Stimulated activated CD4-positive, alpha-beta T cell treated with anti-CD3 and anti-CD28 coated beads, Interleukin-15, amount 100 ng/mL, for 1 hour (primary cell): ENCODE results near the gene ILF3.
"Not testable (repeated sequence)": the region's sequence is repeated elsewhere in the genome, so short reads cannot be mapped to it uniquely, and the experiment has no call there.

Source experiments
- DNase-seq, 2 donors: peaks; one replicate each; pipeline ENCODE4 v3.0.0-alpha.2; 2020; ENCODE audit warnings: low read depth in 1 of 2, low spot score in 1 of 2

Gene ILF3

DNA sequence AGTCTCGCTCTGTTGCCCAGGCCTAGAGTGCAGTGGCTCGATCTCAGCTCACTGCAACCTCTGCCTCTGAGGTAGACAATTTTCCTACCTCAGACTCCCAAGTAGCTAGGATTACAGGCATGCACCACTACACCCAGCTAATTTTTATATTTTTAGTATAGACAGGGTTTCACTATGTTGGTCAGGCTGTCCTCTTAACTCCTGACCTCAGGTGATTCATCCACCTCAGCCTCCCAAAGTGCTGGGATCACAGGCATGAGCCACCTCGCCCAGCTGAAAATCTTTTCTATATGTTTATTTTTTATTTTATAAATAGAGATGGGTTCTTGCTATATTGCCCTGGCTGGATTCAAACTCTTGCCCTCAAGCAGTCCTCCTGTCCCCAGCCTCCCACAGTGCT lies 17.8 kb downstream of the ILF3 start:
- DNase-seq, result not testable (repeated sequence)

DNA sequence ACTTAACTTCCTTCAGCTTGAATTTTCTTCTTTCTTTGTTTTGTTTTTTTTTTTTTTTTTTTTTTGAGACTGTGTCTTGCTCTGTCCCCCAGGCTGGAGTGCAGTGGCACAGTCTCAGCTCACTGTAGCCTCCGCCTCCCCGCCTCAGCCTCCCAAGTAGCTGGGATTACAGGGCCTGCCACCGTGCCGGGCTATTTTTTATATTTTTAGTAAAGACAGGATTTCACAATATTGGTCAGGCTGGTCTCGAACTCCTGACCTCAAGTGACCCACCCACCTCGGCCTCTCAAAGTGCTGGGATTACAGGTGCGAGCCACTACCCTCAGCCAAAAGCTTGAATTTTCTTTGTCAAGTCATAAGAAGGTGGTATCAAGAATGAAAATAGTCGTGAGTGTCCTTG lies 21.1 kb downstream of the ILF3 start:
- not testable (repeated sequence) for DNase-seq

DNA sequence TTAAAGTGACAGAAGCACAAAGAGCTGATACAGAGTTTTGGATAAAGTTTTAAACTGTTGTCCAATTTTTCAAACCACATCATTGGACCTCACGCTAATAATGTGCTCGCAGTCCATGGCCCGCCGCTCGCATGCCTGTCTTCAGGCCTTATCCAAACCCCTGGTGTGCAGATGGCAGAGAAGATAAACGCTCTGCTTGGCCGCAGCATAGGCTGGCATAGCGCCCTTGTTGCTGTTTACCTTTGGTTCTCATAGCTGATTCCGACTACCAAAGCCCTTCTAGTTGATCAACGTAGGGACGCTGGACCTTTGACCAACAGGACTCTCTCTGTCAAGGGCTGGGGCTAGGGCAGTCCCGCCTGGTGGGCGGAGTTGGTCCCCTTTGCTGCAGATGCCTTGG lies 23.6 kb downstream of the ILF3 start:
- no peak for DNase-seq

DNA sequence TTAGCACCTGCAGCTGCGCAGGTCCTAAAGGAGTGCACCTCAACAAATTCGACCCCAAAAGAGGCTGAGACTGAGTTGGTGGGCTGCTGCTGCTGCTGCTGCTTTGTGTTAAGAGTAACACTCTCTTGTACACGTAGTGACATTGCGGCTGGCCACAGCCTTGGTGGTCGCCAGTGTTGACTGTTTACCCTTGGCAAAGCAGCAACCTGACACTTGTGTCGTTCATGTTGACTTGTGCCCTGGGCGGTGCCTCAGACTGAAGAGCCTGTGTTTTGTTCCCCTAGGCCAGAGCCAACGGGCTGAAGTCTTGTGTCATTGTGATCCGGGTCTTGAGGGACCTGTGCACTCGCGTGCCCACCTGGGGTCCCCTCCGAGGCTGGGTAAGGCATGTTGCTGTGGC lies 24.7 kb downstream of the ILF3 start:
- DNase-seq, result no peak

DNA sequence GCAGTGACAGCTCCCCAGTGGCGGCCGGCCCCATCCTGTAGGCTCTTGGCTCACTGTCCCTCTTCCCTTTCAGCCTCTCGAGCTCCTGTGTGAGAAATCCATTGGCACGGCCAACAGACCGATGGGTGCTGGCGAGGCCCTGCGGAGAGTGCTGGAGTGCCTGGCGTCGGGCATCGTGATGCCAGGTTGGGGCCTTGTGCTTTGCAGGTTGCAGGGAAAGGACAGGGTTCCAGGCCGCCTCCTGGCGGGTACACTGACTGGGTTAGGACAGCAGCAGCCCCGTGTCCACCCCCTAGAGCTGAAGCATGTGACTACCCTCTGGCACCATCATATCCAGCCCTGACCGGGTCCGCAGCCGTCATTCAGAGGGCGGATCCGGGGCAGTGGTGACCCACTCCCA lies 25.6 kb downstream of the ILF3 start:
- no peak for DNase-seq

DNA sequence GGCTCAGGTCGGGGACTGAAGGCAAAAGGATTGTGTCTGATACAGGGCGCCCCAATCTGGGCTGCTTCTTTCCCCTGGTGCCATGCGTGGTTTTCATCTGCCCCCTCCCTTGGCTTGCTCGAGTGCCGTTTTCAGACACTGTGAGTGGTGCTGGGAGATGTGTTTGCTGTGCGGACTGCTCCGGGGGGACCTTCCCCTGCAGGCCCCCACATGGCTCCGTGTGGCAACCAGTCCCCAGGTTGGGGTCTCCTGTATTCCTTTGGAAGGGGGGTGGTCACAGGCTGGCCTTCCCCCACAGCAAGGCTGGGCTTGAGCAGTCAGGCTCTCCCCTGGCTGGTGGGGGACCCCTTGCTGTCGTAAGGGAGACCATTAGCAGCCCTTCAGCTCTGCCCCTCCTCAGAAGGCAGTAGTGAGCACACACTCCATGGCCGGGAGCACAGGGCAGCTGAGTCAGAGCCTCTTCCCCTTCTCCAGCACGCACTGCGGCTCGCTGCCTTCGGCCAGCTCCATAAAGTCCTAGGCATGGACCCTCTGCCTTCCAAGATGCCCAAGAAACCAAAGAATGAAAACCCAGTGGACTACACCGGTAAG lies 26.5 kb downstream of the ILF3 start:
- DNase-seq, result no peak

DNA sequence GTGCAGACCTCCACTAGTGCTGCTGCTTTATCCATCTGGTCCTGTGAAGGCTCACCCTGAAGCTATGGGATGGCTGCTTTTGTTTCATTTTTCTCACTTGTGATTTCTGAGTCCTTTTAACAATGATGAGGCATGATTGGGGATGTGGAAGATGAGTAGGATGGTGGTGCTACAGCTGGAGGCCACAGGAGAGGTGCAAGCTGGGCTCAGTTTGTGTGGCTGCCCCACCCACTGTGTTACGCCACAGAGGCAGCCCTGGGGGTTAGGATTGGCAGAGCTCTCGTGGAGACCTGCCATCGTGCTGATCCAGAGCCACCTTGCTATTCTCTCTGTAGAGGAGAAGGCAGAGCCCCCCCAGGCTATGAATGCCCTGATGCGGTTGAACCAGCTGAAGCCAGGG lies 27.5 kb downstream of the ILF3 start:
- DNase-seq, result no peak

DNA sequence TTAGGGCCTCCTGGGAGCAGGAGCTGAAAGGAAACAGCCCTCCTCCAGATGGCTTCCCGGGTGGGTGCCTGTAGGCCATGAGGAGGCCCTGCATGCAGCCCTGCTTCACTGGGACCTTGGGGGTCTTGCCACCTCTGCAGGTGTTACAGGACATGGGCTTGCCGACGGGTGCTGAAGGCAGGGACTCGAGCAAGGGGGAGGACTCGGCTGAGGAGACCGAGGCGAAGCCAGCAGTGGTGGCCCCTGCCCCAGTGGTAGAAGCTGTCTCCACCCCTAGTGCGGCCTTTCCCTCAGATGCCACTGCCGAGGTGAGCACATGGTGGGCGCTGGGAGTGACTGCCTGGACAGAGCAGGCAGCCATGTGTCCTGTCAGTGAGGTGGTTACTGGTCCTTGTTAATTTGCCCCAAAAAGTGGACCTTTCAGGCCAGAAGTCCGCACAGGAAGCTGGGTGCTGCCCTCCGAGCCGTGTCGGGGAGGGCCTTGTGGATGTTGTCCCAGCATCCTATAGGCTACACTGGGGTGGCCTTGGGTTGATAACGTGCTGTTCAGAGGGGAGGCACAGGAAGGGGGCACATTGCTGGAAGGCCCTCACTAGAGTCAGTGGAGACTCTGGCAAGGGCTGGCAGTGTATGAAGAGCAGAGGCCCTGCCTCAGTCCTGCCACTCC lies 28.4 kb downstream of the ILF3 start:
- DNase-seq, result no peak

DNA sequence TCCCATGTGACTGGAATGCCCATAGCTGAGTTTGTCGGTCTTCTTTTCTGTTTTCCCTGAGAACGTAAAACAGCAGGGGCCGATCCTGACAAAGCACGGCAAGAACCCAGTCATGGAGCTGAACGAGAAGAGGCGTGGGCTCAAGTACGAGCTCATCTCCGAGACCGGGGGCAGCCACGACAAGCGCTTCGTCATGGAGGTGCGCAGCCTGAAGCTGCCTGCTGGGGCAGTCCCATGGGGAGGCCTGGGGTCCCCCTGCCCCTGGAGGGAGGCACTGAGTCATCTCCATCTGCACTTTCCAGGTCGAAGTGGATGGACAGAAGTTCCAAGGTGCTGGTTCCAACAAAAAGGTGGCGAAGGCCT lies 28.9 kb downstream of the ILF3 start:
- no peak for DNase-seq

DNA sequence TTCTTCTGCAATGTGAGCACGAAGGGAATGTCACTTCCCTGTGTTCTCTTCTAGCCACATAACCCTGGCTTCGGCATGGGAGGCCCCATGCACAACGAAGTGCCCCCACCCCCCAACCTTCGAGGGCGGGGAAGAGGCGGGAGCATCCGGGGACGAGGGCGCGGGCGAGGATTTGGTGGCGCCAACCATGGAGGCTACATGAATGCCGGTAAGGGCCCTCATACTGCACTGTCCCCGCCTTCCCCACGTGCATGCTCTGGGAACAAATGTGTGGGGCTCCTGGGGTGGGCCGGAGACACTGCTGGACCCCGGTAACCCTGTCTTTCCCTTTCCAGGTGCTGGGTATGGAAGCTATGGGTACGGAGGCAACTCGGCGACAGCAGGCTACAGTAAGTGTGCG lies 29.4 kb downstream of the ILF3 start:
- DNase-seq, result no peak

DNA sequence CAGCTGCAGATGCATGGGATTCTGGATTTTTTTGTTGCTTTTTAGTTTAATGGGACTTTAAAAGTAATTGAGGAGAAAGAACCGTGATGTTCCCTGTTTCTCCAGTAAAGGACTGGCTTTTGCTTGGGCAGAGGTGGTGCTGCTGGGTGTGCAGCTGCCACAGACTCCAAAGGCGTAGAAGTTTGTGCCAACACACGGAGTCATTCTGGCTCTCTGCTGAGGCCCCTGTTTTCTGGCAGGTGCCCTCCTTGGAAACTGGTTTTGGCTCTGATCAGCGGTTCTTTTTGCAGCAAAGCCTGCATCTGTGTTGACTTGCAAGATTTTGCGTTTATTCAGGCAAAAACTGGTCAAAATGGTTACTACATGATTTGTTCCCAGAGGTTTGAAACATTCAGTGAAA lies 31.1 kb downstream of the ILF3 start:
- DNase-seq, result no peak

DNA sequence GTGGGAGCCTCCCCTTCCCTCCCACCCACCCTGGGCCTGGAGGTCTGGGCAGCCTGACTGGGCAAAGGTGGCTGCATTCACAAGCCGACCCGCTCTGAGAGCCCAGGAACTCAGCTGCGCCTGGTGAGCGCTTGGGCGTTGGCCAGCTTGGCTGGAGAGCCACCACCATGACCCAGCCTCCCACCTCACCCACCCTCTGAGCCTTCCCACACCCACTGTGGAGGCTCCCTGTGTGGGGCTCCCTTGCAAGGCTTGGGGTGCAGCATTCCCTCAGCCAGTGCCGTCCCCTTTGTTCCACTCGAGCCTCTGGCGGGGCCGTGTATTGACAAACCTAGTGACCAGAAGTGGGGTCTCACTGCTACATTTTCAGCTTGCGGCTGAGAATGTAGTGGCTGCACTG lies 32.0 kb downstream of the ILF3 start:
- no peak for DNase-seq

DNA sequence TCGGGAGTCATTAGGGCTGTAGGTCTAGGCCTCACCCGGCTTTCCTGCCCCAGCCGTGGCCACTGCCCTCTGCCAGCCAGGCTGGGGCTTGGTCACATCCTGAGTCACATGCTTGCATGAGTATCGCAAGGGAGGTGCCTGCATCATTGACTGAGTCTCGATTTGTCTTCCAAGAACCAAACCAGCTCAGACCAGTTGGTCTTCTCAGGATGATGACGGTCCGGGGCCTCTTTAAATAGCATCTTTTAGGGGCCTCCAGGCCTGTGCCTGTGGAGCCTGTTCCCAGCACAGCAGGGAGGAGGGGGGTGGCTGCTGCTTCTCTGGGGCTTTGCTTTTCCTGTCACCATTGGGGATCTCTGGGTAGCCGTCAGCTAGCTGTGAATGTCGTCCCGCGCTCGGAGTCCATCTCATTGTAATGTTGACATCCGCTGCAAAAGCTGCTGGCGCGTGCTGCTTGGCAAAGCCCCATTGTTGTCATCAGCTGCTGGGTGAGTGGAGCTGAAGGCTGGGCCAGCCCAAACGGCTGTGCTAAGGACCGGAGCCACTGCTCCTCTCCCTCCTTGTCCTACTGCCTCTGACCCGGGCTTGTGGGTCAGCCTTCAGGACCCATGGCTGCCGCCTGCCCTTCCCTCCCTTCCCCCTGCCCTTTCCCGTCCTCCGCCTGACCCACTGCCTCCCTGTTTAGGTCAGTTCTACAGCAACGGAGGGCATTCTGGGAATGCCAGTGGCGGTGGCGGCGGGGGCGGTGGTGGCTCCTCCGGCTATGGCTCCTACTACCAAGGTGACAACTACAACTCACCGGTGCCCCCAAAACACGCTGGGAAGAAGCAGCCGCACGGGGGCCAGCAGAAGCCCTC lies 32.7 kb downstream of the ILF3 start:
- no peak for DNase-seq

DNA sequence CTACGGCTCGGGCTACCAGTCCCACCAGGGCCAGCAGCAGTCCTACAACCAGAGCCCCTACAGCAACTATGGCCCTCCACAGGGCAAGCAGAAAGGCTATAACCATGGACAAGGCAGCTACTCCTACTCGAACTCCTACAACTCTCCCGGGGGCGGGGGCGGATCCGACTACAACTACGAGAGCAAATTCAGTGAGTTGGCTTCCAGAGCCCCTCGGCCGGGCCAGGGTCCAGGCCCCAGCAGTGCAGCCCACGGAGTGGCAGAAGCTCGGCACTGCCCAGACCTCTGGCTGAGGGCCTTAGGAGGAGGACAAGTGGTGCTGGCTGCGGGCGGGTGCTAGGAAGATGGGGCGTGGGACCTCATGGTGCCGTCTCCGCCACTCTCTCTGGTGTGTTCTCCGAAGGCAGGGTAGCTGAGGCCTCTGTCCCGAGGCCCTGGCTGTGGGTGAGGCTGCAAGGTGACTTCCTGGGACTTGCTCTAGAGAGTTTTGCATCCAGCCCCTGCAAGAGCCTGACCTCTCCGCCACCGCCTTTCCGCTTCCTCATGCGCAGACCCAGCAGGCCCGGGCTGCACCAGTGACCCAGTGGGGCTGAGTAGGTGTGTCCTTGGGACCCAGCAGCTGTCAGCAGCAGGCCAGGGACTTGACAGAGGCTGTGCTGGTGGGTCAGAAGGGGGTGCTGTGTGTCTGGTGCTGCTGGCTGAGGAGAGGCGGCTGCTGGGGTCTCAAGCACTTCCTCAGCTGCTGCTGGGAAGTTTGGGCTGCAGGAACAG lies 33.6 kb downstream of the ILF3 start:
- no peak for DNase-seq

DNA sequence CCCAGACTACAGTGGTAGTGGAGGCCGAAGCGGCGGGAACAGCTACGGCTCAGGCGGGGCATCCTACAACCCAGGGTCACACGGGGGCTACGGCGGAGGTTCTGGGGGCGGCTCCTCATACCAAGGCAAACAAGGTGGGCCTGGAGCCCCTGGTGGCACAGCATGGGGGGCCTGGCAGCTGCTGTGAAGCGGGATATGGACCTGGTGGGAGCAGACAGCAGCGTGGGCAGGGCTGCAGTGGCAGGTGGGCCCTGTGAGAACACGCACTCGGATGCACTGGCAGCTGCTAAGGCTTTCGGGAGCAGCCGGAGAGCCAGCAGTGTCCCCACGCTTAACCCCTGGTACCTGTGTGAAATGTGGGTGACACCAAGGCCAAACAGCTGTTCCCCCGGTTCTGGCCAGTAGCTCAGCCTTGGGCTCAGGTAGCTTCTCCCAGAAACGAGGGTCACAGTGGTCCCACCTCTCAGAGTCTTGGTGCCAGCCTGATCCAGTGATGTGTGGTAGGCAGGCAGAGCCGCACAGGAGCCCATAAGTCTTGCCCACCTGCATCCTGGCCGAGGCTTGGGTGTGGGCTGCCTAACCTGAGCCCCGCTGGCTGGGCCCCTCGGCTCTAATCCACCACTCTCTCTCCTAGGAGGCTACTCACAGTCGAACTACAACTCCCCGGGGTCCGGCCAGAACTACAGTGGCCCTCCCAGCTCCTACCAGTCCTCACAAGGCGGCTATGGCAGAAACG lies 34.6 kb downstream of the ILF3 start:
- no peak for DNase-seq

DNA sequence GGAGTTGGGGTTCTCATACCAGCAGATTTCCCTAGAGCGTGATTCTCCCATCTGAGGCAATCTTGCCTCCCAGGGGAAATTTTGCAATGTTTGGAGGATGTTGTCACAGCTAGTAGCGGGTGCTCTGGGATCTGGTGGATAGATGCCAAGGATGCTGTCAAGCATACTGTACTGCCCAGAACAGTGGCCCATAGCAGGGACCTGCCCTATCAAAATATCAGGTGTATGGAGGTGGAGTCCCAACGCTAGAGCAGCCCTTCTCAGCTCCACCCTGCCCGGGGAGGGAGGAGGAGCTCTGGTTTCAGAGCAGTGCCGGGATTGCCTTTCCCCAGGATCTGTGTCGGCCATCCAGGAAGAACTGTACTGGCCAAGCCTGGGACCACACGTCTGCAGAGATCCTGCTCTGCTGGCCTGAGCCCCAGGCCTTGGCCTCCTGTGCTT lies 36.2 kb downstream of the ILF3 start:
- no peak for DNase-seq

DNA sequence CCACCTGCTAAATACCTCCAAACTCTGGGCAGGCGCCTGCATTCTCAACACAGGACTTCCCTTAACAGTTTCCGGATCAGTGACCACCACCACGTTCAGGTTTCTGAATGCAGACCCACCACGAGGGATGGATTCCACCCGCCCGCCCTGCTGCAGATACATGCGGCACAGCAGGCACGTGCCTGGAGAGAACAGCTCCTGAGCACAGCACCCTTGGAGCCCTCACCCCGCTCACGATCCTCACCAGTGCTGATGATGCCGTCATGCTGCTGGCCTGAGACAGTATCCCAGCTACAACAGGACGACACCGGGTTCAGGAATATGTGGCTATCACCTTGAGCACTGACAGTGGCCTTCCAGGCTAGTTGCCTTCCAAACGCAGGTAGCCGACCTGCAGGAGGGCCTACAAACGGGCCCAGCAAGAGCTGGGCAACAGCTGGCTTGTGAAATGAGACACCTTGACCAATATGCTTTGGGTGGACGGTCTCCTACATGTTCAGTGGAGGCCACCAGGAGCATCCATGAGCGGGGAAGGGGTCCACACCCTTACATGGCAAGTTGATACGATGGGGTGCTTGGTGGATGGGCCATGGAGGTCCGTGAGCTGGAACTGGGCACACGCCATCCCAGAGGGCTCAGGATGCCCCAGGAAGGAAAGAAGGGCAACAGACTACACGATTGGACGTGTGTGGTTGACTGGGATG lies 37.2 kb downstream of the ILF3 start:
- DNase-seq, result no peak

DNA sequence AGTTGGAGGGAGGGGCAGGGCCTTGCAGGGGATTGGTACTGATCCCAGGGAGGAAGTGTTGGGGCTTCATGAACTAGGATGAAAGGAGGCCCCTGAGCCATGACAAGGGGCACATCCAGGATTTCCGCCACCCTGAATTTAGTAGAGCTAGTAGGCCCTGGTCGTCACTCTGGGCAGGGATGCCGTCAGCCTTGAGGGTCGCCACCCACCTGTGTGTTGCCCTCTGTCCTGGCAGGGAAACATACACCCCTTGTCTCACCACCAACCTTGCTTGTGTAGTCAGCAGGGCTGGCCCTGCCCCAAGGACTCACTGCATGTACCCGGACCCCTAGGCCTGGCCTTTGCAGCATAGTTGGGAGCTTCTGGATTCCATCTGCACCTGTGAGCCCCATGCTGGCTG lies 37.7 kb downstream of the ILF3 start:
- no peak for DNase-seq

DNA sequence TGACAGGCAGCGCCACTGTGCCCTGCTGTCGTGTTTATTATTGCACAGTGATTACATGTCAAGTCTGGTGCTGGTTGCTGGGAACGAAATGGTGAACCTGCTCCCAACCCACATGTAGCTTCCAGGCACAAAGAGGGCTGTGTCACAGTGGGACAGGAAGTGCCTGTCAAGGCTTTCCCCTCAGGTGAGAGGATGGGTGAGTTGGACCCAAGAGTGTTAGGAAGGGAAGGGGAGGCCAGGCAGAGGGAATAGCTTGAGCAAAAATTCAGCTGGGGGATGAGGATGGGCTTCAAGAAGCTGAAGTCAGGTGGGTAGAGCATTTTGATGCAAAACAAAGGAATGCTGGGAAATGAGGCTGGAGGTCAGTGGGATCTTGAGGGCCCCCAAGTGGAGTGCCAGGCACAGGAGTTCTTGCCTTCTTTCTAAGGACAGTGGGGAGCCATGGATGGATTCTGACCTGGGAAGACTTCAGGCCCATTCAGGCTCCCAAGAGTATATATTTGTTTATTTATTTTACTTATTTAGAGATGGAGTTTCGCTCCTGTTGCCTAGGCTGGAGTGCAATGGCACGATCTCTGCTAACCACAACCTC lies 38.6 kb downstream of the ILF3 start:
- DNase-seq, result no peak

DNA sequence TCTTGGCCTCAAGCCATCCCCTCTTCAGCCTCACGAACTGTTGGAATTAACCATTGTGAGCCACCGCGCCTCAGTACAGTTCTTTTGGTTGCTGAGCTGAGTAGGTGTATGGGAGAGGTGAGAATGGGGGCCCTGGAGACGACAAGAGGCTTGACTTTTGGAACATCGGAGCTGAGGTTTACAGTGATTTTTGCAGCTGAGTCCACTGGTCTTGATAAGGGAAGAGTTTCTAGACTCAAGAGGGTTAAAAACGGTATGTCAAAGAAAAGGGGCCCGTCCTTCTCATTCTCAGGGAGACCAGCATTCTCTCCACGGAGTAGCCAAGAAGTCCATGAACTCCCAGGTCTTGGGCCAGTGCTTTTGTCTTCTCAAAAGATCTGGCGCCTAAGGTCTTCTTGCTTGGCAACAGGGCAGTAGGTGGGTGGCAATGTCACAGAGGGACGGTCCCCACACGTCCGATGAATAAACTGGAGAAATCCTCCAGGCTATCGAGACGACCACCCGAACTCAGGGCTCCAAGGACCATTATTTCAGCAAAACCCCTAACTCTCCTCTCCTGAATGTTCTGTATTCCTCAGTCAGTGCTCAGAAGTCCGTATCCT lies 40.7 kb downstream of the ILF3 start:
- no peak for DNase-seq
